HG02642 (cell line): ENCODE data around the gene CPB1.

ENCODE experiments used
- ATAC-seq: cut with Tn5 transposase; IDR thresholded peaks from one replicate; pipeline ENCODE4 v1.9.1; 2021; ENCODE audit warnings: mild to moderate bottlenecking; ENCODE audit not compliant: unreplicated experiment, poor library complexity

The CPB1 gene

GRCh38 chr3:148879256-148879655 lies 51.6 kb downstream of the CPB1 start:
- no peak for ATAC-seq

GRCh38 chr3:148880681-148881080 lies 53.1 kb downstream of the CPB1 start:
- ATAC-seq: no peak

GRCh38 chr3:148881286-148881685 lies 53.7 kb downstream of the CPB1 start:
- ATAC-seq: no peak

- ATAC-seq: no peak
Measured at GRCh38 chr3:148882288-148882687, 54.7 kb downstream of the CPB1 start.

- no peak for ATAC-seq
Measured at GRCh38 chr3:148883163-148883562, 55.6 kb downstream of the CPB1 start.

GRCh38 chr3:148884261-148884660 lies 56.6 kb downstream of the CPB1 start:
- ATAC-seq: no peak

GRCh38 chr3:148889828-148890227 lies 62.2 kb downstream of the CPB1 start:
- no peak for ATAC-seq

- ATAC-seq: no peak
Measured at GRCh38 chr3:148896062-148896461, 68.5 kb downstream of the CPB1 start.

- ATAC-seq: no peak
Measured at GRCh38 chr3:148901987-148902791, 74.6 kb downstream of the CPB1 start.

GRCh38 chr3:148903022-148903442 lies 75.4 kb downstream of the CPB1 start:
- no peak for ATAC-seq

- no peak for ATAC-seq
Measured at GRCh38 chr3:148903941-148904340, 76.3 kb downstream of the CPB1 start.

GRCh38 chr3:148906667-148907066 lies 79.1 kb downstream of the CPB1 start:
- no peak for ATAC-seq
